ENCODE results near the gene NAALADL2.

DNA sequence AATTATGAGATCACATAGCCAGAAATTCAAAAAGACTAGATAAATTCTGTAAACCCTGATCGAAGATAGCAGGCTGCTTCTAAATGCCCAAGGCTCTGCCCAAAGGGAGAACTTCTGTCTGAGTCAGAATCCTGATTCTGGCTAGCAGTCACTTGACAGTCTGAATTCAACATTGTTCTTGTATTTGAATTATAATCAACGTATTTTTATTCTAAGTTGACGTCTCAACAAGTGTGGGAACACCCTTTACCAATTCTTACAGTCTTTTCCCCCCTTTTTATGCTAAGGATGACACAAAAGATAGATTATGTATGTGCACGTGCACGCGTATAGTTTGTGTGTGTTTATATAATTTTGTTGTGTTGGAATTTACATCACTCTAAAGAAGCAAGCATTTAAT, 552.8 kb downstream of the NAALADL2 start:
- TF ChIP-seq CTCF (IDR thresholded peaks at IDR 0.05) (no peak), POLR2A (IDR thresholded peaks at IDR 0.05) (no peak)
